T-helper 2 cell treated with Interferon-gamma antibody and Interleukin-4, amounts not matched to agents 5 μg/mL and 100 μg/mL, for 36 hours (primary cell): ENCODE data around the gene MYO1D.
"Not testable (repeated sequence)": the region's sequence is repeated elsewhere in the genome, so short reads cannot be mapped to it uniquely, and the experiment has no call there.

ENCODE experiments used
- DNase-seq: peaks from one replicate; pipeline ENCODE4 v3.0.0; 2021; ENCODE audit warnings: low spot score
- H3K27ac Mint-ChIP-seq: one replicate; pipeline ENCODE4 v1.8.0; 2021; ENCODE audit warnings: mild to moderate bottlenecking, mixed read lengths
- H3K27me3 Mint-ChIP-seq: one replicate; pipeline ENCODE4 v1.8.0; 2021; ENCODE audit warnings: low read depth, mixed read lengths
- H3K36me3 Mint-ChIP-seq: one replicate; pipeline ENCODE4 v1.8.0; 2021; ENCODE audit warnings: low read depth, mixed read lengths
- H3K4me1 Mint-ChIP-seq: one replicate; pipeline ENCODE4 v1.8.0; 2021; ENCODE audit warnings: low read depth, mixed read lengths
- H3K4me3 Mint-ChIP-seq: one replicate; pipeline ENCODE4 v1.8.0; 2022; ENCODE audit warnings: mild to moderate bottlenecking, moderate library complexity, mixed read lengths
- H3K9me3 Mint-ChIP-seq: one replicate; pipeline ENCODE4 v1.8.0; 2021; ENCODE audit warnings: mixed read lengths

MYO1D gene

GRCh38 chr17:32533296-32533695 lies 343.6 kb downstream of the MYO1D start:
- H3K9me3 Mint-ChIP-seq = no peaks in the 10 kb centered on the region
- no peak overlapping the region for H3K4me3 Mint-ChIP-seq
- H3K27ac Mint-ChIP-seq = no peak overlapping the region
- peaks cover 3% of the 10 kb centered on the region for H3K36me3 Mint-ChIP-seq
- no peak for DNase-seq
- H3K4me1 Mint-ChIP-seq = peaks cover 17% of the 10 kb centered on the region
- no peaks in the 10 kb centered on the region for H3K27me3 Mint-ChIP-seq

GRCh38 chr17:32529604-32530003 lies 347.3 kb downstream of the MYO1D start:
- H3K9me3 Mint-ChIP-seq = no peaks in the 10 kb centered on the region
- no peak for DNase-seq
- H3K4me3 Mint-ChIP-seq = no peak overlapping the region
- no peak overlapping the region for H3K27ac Mint-ChIP-seq
- no peaks in the 10 kb centered on the region for H3K27me3 Mint-ChIP-seq
- peaks cover 2% of the 10 kb centered on the region for H3K36me3 Mint-ChIP-seq
- H3K4me1 Mint-ChIP-seq = peaks cover 37% of the 10 kb centered on the region

GRCh38 chr17:32528825-32529224 lies 348.1 kb downstream of the MYO1D start:
- peaks cover 42% of the 10 kb centered on the region for H3K4me1 Mint-ChIP-seq
- peaks cover 2% of the 10 kb centered on the region for H3K36me3 Mint-ChIP-seq
- no peaks in the 10 kb centered on the region for H3K27me3 Mint-ChIP-seq
- H3K9me3 Mint-ChIP-seq = no peaks in the 10 kb centered on the region
- DNase-seq = no peak
- H3K27ac Mint-ChIP-seq = no peak overlapping the region
- no peak overlapping the region for H3K4me3 Mint-ChIP-seq

DNA sequence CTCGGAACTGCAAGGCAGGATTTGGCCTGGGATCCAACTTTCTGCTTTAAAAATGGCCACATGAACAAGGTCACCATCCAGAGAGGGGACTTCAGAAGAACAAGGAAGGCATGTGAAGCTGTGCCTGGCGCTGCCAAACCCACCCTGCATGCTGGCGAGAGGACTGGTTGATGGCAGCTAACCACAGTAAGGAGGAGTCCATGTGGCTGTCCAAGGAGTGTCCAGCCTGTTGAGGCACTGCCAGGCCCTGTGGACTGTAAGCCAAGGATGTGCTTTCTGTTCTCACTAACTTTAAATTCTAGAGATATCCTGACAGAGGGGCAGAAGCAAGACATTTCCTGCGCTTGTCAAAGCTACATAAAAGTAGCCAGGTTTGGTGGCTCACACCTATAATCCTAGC lies 349.8 kb downstream of the MYO1D start:
- Mint-ChIP-seq H3K27ac (no peak overlapping the region), H3K36me3 (no peaks in the 10 kb centered on the region), H3K9me3 (no peaks in the 10 kb centered on the region), H3K4me1 (peaks cover 46% of the 10 kb centered on the region), H3K4me3 (no peak overlapping the region), H3K27me3 (no peaks in the 10 kb centered on the region)
- no peak for DNase-seq

GRCh38 chr17:32525122-32525521 lies 351.8 kb downstream of the MYO1D start:
- Mint-ChIP-seq H3K9me3 (no peaks in the 10 kb centered on the region), H3K4me3 (no peak overlapping the region), H3K27me3 (no peaks in the 10 kb centered on the region), H3K27ac (no peak overlapping the region), H3K4me1 (peaks cover 61% of the 10 kb centered on the region), H3K36me3 (no peaks in the 10 kb centered on the region)
- no peak for DNase-seq

DNA sequence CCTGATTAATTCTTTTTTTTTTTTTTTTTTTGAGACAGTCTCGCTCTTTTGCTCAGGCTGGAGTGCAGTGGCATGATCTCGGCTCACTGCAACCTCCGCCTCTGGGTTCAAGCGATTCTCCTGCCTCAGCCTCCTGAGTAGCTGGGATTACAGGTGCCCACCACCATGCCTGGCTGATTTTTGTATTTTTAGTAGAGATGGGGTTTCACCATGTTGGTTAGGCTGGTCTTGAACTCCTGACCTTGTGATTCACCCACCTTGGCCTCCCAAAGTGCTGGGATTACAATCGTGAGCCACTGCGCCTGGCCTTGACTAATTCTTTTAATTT lies 352.4 kb downstream of the MYO1D start:
- not testable (repeated sequence) for H3K27ac Mint-ChIP-seq, H3K36me3 Mint-ChIP-seq, DNase-seq, H3K27me3 Mint-ChIP-seq, H3K9me3 Mint-ChIP-seq, H3K4me3 Mint-ChIP-seq
- peaks cover 67% of the 10 kb centered on the region for H3K4me1 Mint-ChIP-seq

DNA sequence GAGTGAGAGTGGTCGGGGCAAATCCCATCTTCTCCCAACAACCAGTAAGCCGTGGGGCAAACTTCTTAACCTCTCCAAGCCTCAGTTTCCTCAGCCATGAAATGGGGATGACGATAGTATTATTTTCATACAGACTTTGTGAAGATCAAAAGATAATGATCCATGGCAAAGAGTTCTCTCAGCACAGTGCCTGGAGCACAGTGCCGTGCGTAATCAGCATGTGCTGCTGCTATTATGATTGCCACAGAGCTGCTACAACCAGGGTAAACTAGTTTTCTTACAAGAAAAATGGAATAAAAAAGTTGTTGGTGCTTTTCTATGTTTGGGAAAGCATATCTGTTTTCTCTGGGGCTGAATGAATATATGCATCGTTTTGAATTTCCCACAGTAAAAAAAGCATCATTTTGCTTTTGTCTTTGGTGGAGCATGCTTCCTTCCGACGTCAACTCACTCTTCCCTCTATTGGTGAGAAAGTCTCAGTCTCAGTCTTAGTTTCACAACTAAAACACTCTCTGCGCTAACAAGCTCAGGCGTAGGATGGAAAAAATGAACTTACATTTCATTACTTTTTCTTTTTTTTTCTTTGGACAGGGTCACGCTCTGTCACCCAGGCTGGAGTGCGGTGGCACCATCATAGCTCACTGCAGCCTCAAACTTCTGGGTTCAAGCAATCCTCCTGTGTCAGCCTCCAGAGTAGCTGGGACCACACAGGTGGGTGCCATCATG lies 352.9 kb downstream of the MYO1D start:
- peak overlapping the region; percentile 79 for H3K27ac Mint-ChIP-seq
- no peaks in the 10 kb centered on the region for H3K27me3 Mint-ChIP-seq
- H3K4me1 Mint-ChIP-seq = peaks cover 66% of the 10 kb centered on the region
- no peaks in the 10 kb centered on the region for H3K36me3 Mint-ChIP-seq
- H3K9me3 Mint-ChIP-seq = no peaks in the 10 kb centered on the region
- DNase-seq = peak; percentile 54
- H3K4me3 Mint-ChIP-seq = peak overlapping the region; percentile 28

DNA sequence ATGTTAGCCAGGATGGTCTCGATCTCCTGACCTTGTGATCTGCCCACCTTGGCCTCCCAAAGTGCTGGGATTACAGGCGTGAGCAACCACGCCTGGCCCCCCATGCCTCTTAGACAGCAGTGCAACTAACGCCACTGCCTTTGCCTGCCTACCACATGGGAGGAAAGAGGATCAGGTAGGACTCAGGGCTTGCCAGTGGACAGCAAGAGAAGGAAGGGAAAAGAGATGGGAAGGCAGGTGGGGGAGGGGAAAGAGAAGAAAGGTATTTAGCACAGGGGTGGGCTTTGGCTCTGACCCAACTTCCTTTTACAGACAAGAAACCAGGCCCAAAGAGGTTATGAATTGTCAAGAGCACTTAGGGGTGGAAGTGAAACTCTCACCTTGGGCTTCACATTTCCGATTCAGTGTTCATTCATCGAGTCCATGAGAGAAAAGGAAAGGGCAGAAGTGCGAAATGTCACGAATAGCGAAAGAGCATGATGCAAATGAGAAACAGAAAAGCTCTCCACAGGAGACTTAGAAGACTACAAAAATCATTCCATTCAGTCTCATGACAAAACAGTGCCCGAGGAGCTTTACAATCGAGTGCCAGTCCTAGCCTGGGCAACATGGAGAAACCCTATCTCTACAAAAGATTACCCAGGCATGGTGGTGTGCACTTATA lies 353.8 kb downstream of the MYO1D start:
- H3K27ac Mint-ChIP-seq = peak overlapping the region; percentile 79
- H3K27me3 Mint-ChIP-seq = no peaks in the 10 kb centered on the region
- H3K4me1 Mint-ChIP-seq = peaks cover 64% of the 10 kb centered on the region
- H3K4me3 Mint-ChIP-seq = peak overlapping the region; percentile 54
- DNase-seq = peak; percentile 78
- no peaks in the 10 kb centered on the region for H3K9me3 Mint-ChIP-seq
- H3K36me3 Mint-ChIP-seq = no peaks in the 10 kb centered on the region

GRCh38 chr17:32520737-32521404 lies 356.1 kb downstream of the MYO1D start:
- Mint-ChIP-seq H3K27me3 (no peaks in the 10 kb centered on the region), H3K9me3 (no peaks in the 10 kb centered on the region), H3K4me1 (peaks cover 68% of the 10 kb centered on the region), H3K27ac (peak overlapping the region; percentile 96), H3K4me3 (peak overlapping the region; percentile 87), H3K36me3 (no peaks in the 10 kb centered on the region)
- DNase-seq = no peak

- DNase-seq = peak; percentile 54
- Mint-ChIP-seq H3K36me3 (no peaks in the 10 kb centered on the region), H3K9me3 (no peaks in the 10 kb centered on the region), H3K27me3 (no peaks in the 10 kb centered on the region), H3K4me3 (peak overlapping the region; percentile 87), H3K4me1 (peaks cover 66% of the 10 kb centered on the region), H3K27ac (peak overlapping the region; percentile 96)
Observed at GRCh38 chr17:32520104-32520701, 356.7 kb downstream of the MYO1D start.

DNA sequence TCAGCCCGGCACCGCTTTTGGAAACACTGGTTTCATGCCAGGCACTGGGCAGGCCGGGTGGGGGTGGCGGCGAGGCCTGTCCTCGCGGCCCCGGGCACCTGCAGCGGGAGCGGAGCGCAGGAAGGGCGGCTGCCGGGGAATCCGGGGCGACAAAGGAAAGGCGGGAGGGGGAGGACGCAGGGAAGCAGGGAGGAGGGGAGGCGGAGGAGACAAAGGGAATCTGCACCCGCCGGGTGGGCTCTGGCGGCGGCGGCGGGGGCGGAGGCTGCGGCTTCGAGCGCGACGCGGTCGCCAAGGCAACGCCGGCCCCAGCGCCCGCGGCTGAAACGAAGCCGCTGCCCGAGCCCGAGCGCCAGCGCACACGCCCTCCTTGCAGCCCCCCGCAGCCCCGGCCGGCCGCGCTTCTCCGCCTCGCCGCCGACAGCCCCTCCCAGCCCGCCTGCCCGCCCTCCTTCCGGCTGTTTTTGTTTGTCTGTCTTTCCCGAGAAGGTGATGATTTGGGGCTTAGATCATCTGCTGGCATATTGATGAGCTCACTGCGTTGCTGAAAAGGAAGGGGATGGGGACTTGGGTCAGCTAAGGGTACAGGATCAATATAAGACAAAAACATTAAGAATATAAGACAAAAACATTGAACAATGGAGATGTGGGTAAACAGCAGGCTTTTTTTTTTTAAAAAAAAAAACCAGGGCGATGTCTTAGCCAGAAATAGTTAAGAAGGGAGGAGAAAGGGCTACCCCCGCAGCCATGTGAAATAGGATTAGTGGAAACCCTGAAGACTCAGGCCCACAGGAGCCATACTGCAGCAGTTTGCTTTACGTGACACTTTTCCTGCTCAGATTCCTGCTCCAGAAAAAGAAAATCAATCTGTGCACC lies 357.5 kb downstream of the MYO1D start:
- Mint-ChIP-seq H3K27me3 (no peaks in the 10 kb centered on the region), H3K4me1 (peaks cover 66% of the 10 kb centered on the region), H3K27ac (peak overlapping the region; percentile 96)

GRCh38 chr17:32518646-32519227 lies 358.2 kb downstream of the MYO1D start:
- peak overlapping the region; percentile 58 for H3K4me3 Mint-ChIP-seq
- no peak overlapping the region for H3K27ac Mint-ChIP-seq
- no peak for DNase-seq
- no peaks in the 10 kb centered on the region for H3K36me3 Mint-ChIP-seq
- no peaks in the 10 kb centered on the region for H3K9me3 Mint-ChIP-seq
- no peaks in the 10 kb centered on the region for H3K27me3 Mint-ChIP-seq
- H3K4me1 Mint-ChIP-seq = peaks cover 60% of the 10 kb centered on the region

More for the DNA sequence above, 357.5 kb downstream of the MYO1D start:
- no peaks in the 10 kb centered on the region for H3K36me3 Mint-ChIP-seq
- peak overlapping the region; percentile 87 for H3K4me3 Mint-ChIP-seq
- DNase-seq = peak; percentile 60
- H3K9me3 Mint-ChIP-seq = no peaks in the 10 kb centered on the region

DNA sequence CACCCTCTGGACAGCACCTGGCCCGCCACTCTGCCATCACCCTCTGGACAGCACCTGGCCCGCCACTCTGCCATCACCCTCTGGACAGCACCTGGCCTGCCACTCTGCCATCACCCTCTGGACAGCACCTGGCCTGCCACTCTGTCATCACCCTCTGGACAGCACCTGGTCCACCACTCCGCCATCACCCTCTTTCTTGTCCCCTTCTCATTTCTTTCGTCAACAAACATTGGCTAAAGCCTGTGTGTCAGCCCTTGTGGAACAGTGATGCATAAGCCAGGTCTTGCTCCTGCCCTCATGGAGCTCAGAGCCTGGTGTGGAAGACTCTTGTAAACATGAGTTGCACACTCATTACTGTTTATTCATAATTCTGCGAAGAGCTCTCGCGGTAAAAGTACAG lies 358.9 kb downstream of the MYO1D start:
- Mint-ChIP-seq H3K4me3 (peak overlapping the region; percentile 5), H3K4me1 (peaks cover 58% of the 10 kb centered on the region), H3K27ac (peak overlapping the region; percentile 27), H3K9me3 (no peaks in the 10 kb centered on the region), H3K27me3 (no peaks in the 10 kb centered on the region), H3K36me3 (no peaks in the 10 kb centered on the region)
- DNase-seq = no peak
